HG03558 (cell line): ENCODE results near the gene CACNA1D.

Experiments
- ATAC-seq: cut with Tn5 transposase; IDR thresholded peaks from one replicate; pipeline ENCODE4 v1.9.1; 2021; ENCODE audit warnings: moderate number of reproducible peaks; ENCODE audit not compliant: unreplicated experiment; ENCODE audit errors: extremely low read depth

Gene CACNA1D

DNA sequence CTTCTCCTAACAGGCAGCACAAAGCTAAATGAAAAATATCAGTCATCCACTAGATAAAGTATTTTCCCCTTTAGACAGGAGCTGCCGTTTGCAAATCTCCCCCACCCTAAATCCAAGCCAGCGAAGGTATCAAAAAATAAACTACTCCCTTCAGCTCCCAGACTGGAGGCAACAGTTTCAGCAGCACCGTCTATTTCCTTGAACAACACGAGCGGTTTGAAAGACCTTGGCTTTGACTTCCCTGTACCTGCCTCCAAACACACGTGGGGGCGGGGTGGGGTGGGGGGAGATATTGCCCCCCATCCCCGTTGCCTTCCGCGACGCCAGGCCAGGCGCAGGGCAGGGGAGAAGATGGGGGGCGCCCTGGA is 832 bp upstream of the CACNA1D start:
- no peak for ATAC-seq

DNA sequence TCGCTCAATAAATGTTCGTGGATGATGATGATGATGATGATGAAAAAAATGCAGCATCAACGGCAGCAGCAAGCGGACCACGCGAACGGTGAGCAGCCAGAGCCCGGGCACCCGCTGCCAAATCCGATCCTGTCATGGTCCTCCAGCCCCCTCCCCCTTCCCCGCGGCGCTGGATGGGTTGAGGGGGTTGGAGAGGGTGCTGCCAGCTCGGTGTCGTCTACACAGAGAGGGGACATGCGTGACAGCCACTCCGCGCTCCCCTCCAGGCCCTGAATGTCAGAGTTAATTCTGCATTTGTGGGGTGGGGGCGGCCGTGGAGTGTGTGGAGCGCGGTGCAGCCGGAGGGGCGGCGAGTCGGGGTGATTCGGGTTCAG is 722 bp downstream of the CACNA1D start:
- ATAC-seq = no peak

DNA sequence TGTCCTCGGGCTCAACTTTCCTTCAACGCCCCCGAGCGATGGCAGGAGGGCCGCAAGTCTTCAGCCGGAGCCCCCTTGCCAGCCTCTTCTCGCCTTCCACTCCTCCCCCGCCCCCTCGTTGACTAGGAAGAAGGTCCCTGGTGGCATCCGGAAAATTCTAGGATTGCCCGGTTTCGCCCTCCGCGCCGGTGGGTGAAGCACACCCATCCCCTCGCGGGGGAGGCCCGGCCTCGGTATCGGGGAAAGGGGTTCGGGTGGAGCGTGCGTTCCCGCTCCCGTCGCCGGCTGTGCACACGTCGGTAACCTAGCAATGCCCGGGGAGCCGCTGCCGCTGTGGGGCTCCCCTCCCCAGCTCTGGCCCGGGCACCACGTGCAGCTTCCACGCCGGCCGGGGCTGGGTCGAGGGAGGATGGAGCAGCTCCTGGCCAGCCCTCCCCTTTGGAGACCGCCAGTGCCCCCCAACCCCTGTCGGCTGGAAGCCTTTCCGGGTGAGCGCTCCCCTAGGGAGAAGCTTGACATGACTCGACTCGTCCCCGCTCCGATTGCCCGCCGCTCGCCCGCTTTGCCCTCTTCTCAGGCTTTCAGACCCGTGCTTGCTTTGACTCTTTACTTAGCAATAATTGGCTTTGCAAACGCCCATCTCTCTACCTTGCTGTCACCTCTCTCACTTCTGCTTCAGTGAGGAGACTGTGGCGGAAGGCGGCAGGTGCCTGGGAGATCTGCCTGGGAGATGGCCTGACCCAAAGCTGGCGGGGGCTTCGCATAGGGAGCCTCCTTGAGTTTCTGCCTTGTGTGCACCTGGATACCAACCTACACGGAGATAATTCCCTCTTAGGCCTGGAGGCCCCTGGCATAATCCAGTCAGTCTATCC is 1.3 kb downstream of the CACNA1D start:
- no peak for ATAC-seq

DNA sequence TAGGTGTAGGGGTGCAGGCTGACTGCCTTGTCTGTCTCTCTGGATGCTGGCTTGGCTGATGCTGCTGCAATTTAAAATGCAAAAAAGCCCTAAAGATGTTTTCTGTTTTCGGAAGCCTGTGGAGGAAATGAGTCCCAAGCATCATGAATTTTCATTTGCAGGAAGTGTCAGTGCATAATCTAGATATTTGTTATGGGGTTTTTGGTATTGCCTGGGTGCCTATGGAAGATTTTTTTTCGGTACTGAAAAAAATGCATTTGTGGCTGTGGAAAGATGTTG is 1.9 kb downstream of the CACNA1D start:
- no peak for ATAC-seq

DNA sequence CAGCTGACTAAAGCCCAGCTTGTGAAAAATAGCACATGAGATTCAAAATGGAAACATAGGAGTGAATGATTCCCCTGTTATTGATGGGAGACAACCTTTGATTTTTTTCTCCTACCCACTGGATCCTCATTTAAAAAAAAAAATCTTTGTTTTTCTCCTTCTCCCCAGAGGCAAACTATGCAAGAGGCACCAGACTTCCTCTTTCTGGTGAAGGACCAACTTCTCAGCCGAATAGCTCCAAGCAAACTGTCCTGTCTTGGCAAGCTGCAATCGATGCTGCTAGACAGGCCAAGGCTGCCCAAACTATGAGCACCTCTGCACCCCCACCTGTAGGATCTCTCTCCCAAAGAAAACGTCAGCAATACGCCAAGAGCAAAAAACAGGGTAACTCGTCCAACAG is 2.6 kb downstream of the CACNA1D start:
- ATAC-seq = no peak

DNA sequence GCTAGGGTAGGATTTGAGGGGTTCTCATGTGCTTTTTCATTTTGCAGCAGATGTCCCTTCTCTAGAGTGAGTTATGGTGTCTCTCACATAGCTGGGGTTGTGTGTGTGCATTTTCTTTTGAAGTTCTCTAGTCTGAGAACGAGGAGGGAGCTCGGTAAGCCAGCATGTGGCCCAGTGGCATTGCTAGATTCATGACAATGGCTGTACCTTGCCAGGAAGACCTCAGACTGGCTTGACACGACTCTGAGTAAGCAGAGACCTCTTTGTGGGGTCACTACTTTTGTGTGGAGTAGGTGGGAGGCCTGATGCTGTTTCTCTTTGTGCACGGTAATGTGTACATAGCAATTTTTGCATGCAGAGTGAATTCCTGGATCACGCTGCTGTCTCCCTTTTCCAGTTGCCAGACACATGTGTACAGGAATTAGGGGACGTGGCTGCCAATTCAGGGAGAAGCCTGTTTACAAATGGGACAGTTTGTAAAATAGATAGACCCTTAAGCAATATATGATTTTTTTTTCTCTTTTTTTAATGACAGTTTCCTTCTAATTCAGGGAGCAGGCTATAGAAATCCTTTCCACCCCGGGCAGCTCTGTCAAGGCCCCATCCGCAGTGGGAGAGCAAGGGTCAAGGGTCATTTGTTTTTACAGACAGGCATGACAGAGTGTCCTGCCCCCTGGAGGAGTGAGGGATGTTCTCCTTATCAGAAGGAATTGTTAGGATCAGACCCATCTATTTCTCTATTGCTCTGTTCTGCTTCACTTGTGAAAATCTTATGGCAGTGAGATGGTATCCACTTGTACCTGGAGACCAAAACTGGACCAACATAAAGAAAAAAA is 4.6 kb downstream of the CACNA1D start:
- no peak for ATAC-seq

DNA sequence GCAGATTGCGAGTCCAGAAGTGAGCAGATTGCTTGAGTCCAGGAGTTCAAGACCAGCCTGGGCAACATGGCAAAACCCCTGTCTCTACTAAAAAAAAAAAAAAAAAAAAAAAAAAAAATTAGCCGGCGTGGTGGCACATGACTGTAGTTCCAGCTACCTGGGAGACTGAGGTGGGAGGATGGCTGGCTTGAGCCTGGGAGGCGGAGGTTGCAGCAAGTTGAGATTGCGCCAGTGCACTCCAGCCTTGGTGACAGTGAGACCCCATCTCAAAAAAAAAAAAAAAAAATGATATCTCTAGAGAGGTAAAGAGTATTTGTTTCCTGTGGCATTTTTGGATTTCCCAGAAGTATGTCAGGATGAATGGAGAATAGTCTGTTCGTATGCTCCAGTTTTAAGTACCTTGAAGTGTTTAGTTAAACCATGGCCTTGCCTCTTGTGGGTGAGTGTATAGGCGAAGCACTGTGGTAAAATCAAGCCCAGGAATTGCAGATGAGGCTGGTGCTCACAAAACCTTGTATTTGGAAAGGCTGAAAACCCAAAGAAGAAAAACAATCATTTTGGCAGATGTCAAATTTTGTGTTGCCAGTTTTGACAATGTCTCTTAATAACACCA is 5.9 kb downstream of the CACNA1D start:
- ATAC-seq = no peak

DNA sequence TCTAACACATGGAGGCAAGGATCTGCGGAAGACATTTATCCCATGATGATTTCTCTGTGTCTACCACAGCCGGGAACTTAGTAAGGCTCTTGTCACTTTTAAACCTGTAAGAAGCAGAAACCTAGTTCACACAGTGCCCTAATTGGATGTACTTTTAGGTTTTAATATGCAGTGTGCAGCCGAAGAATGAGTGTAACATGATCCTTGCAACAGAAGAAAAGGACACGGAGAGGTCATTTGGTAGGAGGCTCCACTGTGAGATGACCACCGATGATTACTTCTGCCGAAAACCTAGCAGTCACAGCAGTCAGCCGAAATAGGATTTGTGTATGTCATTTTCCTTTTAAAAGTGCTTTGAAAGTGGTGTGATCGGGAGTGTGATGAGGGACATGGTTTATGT is 6.8 kb downstream of the CACNA1D start:
- no peak for ATAC-seq

DNA sequence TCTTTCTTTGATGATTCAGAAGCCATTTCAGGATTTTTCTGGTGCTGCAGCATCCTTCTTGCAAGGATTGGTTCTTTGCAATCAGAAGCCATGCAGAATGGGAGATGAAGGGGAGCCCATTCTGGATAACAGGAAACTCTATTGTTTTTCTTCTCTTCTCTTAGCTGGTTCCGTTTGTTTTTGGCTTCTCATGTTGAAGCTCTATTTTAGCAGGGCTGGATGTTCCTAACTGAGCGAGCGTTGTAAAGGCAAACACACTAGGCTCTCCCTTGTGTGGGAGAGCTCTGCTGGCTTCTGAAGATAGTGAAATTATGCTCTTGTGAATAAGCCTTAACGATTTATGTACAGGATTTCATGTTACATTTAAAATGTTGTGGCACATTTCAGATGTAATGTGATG is 8.3 kb downstream of the CACNA1D start:
- ATAC-seq = no peak

DNA sequence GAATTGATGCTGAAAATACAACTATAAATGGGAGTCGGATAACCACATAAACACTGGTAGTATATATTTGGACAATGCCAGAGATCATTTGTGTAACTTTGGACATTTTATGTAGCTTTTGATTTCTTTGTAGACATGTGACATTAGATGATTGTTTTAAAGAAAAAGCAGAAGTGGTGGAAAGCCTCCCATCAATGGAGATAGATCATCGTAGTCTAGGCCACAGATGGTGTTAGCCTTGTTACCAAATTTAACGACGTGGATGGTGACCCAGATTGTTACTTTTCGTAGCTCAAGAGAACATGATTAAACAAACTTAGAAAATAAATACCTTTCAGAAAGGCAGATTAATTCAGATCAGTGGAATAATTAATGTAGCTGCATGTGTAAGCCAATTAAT is 8.8 kb downstream of the CACNA1D start:
- ATAC-seq = no peak

DNA sequence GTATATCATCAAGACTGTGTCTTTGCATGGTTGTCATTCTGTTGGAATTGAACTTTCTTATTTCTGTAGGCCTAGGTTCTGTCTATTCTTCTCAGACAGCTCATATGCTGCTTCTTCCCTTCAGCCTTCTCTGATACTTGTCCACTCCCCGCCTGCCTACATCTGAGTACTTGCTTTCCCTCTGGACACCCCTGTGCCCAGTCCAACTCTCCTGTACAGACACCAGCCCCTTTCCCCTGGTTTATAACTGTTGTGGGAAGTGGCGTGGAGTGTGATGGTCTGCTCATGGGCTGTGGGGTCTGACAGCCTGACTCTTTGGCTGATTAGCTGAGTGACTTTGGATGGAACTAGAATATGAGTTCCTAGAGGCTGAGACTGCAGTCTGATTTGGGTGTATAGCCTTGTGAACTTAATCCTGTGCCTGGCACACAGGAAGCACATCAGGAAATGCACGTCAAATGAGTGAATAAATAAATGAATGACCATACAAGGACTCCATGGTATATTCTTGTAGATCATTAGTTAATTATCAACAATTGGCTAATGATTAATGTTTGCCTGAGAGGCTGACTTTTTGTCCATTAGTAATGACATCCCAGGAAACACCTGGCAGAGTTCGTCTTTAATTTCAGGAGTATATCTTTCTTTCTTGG is 11.8 kb downstream of the CACNA1D start:
- no peak for ATAC-seq

DNA sequence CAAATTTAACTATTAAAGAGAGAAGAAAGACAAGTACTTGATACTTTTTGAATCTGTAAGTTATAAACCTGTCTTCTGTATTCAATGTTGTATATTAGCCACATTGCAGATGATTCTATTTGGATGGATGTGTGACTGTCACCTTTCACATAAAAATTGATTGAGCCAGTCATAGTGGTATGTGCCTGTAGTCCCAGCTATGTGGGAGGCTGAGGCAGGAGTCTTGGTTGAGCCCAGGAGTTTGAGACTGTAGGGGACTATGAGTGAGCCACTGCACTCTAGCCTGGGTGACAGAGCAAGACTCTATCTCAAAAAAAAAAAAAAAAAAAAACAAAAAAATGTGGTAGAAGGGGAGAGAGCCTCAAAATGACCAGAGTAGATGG is 12.3 kb downstream of the CACNA1D start:
- no peak for ATAC-seq

DNA sequence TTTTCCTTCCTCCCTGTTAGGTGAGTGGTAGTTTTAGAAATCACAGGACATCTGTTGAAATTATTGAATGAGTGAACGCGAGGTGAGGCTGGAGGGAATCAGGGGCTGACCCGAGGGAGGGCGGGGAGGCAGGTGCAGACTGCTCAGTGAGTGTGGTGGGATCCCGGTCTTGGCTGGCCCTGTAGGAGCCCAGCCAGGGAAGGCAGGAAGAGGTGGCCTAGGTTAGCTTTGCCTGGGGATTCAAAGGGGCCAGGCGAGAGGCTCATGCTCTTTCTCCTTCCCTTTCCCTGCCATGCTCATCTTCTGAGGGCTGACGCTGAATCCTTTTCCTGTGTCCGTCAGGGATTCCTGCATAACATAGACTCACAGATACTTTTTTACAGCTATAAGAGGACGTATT is 15.1 kb downstream of the CACNA1D start:
- ATAC-seq = no peak

DNA sequence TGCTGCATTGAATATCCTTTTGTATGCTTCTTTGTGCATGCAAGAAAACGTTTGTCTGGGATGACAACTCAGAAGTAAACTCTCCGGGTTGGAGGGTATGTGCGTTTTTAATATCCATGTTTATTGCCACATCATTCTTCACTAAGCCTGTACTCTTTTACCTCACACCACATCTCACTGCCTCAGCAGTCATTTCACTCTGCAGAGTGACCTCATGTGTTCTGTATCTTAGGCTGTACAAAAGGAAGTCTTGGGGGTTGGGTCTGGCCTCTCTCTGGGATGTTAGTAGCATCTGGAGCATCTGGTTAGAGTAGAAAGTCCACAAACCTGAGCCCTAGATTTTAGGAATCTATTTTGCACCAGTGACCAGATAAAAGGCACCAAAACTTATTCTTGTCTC is 16.1 kb downstream of the CACNA1D start:
- ATAC-seq = no peak

DNA sequence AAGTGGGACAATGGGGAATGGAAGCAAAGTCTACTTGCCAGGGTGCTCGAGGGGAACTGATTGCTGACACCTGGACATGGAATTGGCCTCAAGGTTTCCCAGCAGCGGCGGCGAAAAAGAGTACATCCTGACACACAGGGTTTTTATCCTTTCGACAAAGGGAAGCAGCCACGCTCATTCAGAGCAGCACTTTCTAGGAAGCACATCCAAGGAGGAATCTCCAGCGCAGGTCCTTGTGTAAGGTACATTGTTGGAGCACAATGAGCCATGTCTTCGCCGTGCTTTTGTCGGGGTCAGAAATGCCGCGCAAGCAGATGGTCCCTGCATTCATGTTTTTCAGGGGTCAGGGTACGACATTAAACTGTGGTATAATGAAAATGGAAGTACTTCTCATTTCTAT is 16.8 kb downstream of the CACNA1D start:
- no peak for ATAC-seq

DNA sequence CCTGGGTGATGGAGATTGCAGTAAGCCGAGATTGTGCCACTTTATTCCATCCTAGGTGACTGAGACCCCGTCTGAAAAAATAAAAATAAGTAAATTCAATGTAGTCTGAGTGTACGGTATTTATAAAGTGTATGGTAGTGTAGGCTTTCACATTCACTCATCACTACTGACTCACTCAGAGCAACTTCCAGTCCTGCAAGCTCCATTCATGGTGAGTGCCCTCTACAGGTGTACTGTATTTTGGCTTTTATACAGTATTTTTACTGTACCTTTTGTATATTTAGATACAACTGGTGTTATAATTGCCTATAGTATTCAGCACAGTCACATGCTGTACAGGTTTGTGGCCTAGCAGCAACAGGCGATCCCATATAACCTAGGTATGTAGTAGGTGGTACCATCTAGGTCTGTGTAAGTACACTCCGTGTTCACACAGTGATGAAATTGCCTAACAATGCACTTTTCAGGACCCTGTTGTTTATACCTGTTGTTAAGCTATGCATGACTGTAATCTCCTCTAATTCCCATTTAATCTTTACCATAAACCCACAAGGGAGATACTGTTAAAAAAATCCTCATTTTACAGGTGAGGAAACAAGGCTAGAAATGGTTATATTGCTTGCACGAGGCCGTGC is 19.3 kb downstream of the CACNA1D start:
- no peak for ATAC-seq

DNA sequence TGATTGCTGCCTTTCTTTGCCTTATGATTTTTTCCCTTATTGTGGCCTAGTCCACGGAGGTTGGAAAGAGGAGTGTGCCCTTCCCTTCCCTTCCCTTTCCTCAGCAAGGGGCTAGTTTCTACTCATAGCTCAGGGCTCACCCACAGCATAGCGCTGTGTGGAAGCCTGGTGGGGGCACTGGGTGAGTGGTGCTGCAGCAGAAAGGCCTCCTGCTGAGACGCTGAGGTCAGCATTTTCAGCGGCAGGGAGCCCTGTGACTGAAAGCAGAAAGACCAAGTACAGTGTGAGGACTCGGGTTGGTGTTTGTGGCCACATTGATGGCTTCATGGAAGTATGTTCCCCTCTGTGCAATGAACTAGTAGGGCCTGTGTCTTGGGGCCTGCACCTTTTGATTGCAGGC is 21.9 kb downstream of the CACNA1D start:
- ATAC-seq = no peak

DNA sequence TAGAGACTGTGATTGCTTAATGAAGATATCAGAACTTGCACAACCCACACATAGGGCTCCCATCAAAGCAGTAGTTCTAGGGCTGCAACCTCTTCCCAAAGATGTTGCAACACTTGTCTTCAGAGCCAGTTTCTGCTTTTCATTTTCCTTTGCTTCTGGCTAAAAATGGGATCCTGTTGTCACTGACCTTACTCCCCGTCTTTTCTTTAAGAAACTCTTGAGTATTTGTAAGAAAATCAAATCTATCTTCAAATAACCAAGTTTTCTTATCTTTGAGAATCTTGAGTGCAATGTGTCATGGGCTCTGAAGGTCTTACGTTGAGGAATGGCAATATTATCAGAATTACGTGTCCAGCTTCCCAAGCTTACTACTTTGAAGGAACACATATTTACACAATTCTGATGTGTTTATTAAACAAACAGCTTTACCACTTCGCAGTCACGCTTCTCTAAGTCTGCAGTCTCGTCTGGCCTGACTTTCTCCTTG is 24.1 kb downstream of the CACNA1D start:
- no peak for ATAC-seq

DNA sequence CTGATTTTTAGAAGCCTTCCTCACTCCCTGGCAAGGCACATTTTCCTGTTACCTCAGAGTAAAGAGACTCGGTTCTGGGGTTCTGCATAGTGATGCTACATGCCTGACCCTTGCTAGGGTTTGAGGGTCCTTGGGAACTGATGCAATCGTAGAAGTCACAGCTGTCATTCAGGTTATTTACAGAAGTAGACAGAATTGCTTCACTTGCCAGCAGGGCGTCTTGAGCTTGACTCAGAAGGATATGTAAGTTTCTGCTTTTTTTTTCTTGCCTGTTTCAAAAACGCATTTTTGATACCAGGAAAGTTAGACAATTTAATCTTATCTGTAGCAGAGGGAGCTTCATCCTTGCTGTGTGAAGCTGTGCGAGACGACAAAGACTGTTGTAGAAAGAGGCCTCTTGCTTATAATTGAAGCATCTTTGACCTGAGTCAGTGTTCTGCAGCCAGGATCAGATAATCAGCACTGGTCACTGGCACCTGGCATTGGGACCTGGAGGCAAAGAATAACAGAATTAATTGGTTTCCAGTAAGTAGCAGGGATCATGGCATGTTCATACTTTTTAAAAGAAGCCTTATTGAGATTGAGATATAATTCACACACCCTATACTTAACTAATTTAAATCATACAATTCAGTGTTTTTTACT is 24.8 kb downstream of the CACNA1D start:
- ATAC-seq = no peak

DNA sequence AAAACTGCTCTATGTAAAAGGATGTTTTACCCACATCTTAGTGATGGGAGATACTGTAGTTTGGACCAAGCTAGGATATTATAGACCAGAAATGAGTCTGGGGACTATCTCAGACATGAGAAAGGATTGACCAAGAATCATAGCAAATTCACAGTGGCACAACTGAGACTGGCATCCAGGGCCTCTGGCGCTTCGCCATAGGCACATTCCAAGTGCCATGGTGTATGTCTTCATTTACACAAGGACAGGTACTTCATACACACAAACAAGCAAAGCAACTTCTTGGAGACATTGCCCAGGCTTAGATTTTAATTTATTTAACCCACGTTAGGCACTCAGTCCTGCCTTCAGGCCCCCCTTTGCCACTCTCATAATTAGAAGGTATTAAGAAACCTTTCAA is 28.9 kb downstream of the CACNA1D start:
- no peak for ATAC-seq
